NB4 (cell line): ENCODE results near the gene FAM3D.

Experiments used
- DNase-seq: peaks from one replicate; pipeline ENCODE4 v3.0.0; 2010; ENCODE audit warnings: low read depth
- H3K4me3 ChIP-seq: one replicate; pipeline ENCODE4 v1.5.1; 2011; ENCODE audit warnings: mild to moderate bottlenecking, low read depth, low read length, moderate library complexity
- MYC ChIP-seq: IDR thresholded peaks from 2 replicates; pipeline ENCODE4 v1.6.1; 2011; ENCODE audit warnings: low read depth, low read length
- POLR2A ChIP-seq: IDR thresholded peaks from 2 replicates; pipeline ENCODE4 v1.6.1; 2011; ENCODE audit warnings: mild to moderate bottlenecking; ENCODE audit not compliant: insufficient read length; ENCODE audit errors: extremely low read depth
- TF ChIP-seq, protein P1 (sequence below): IDR thresholded peaks from one replicate; pipeline ENCODE4 v1.5.1; 2012; ENCODE audit warnings: low read depth, low read length
- TF ChIP-seq, protein P2 (sequence below): IDR thresholded peaks from 2 replicates; pipeline ENCODE4 v1.6.1; 2011; ENCODE audit warnings: low read depth, low read length

The FAM3D gene

DNA sequence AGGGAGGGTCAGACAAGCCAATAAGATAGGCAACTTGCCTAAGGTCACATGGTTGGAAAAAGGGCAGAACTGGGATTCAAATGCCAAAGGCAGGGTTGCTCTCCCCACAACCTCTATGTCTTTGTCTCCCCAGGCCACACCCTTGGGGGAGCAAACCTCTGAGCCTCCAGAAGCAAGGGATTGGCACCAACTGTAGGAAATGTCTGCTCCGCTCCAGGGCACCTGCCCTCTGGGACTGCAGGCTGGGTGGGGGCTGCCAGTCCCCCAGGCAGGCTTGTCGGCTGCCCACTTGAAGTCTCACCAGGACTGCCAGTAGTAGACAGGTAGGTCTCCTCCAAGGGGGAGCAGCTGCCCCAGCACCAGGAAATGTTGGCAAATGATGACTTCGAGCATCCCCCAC is 2.0 kb downstream of the FAM3D start:
- TF ChIP-seq, protein P1, sequence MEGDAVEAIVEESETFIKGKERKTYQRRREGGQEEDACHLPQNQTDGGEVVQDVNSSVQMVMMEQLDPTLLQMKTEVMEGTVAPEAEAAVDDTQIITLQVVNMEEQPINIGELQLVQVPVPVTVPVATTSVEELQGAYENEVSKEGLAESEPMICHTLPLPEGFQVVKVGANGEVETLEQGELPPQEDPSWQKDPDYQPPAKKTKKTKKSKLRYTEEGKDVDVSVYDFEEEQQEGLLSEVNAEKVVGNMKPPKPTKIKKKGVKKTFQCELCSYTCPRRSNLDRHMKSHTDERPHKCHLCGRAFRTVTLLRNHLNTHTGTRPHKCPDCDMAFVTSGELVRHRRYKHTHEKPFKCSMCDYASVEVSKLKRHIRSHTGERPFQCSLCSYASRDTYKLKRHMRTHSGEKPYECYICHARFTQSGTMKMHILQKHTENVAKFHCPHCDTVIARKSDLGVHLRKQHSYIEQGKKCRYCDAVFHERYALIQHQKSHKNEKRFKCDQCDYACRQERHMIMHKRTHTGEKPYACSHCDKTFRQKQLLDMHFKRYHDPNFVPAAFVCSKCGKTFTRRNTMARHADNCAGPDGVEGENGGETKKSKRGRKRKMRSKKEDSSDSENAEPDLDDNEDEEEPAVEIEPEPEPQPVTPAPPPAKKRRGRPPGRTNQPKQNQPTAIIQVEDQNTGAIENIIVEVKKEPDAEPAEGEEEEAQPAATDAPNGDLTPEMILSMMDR: no peak
- no peak for TF ChIP-seq POLR2A
- TF ChIP-seq, protein P2, sequence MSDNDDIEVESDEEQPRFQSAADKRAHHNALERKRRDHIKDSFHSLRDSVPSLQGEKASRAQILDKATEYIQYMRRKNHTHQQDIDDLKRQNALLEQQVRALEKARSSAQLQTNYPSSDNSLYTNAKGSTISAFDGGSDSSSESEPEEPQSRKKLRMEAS: no peak
- TF ChIP-seq MYC: no peak
- no peak overlapping the region for H3K4me3 ChIP-seq
- no peak for DNase-seq

DNA sequence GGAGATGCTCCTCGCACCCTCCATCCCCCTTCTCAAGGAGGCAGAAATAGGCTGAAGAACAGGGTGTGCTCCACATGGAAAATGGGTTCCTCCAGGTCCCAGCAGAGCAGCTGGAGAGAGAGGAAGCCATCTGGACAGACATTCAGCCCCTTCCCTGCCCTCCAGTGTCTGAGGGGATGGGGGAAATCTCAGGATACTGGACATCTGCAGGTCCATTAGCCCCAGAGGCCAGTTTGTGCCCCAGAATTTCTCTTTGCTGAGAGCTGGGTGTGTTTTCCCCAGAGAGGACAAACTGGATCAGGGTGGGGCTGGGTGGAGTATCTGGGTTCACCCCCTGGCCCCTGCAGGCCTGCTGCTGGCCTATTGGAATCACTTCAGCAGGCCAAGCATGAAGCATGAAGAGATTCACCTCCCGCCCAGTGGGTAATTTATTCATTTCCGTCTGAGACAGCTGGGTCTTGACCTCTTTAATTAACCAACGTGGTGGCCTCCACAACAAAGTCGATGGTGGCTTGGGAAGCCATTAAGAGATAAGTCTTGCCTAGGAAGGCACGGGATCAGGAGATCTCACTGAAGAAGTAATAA is 4.6 kb downstream of the FAM3D start:
- no peak overlapping the region for H3K4me3 ChIP-seq
- DNase-seq: no peak
- no peak for TF ChIP-seq MYC
- no peak for TF ChIP-seq POLR2A
- TF ChIP-seq, protein P1: no peak
- TF ChIP-seq, protein P2: no peak

DNA sequence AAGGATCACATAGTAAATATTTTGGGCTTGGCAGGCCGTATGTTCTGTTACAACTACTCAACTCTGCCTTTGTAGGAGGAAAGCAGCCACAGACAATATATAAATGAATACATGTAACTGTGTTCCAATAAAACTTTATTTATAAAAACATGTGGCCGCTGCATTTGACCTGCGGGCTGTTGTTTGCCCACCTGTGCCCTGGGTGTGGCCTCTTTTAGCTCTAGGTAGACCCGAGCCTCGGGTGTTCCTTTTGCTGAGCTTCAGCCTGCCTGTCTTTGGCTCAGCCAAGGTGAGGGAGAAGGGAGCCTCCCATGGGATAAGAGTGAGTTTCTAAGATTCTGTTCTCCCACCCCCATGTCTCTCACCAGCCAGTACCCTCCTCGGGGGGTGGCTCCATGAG is 5.6 kb downstream of the FAM3D start:
- no peak overlapping the region for H3K4me3 ChIP-seq
- no peak for TF ChIP-seq POLR2A
- TF ChIP-seq, protein P2: no peak
- TF ChIP-seq, protein P1: no peak
- no peak for TF ChIP-seq MYC
- DNase-seq: no peak

DNA sequence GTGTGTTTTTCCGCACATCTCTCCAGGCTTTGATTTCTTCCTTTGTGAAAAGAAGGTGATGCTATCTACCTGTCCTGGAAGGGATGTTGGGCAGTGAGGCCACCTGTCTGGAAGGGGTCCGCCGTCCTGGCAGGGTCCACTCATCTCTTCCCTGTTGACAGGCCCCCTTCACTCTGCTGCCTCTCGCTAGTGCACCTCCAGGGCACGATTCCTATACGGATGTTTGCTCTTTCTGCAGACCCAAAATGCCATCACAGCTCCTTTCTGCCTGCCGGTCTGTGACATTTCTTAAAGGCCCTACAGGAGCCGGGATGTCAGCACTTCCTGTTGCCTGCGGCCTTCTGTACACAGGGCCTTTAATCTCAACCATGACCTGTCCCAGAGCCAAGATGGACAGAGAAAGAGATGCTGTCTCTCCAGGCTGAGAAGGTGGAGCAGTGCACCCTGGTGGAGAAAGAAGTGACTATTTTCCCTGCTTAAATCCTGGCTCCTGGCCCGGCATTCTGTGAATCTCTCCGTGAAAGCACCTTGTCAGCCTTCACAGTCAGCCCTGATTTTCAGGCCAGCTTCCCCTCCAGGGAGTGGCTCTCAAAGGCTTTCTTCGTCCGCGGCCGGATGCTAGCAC is 7.4 kb downstream of the FAM3D start:
- DNase-seq: no peak
- H3K4me3 ChIP-seq: no peak overlapping the region
- TF ChIP-seq POLR2A: no peak
- TF ChIP-seq, protein P1: peak; percentile 5
- TF ChIP-seq, protein P2: no peak
- TF ChIP-seq MYC: no peak

GRCh38 chr3:58658508-58658907 is 8.1 kb downstream of the FAM3D start:
- H3K4me3 ChIP-seq: no peak overlapping the region
- DNase-seq: no peak
- TF ChIP-seq POLR2A (no peak), MYC (no peak)
- TF ChIP-seq, protein P1: no peak
- TF ChIP-seq, protein P2: no peak
